Activated naive CD4-positive, alpha-beta T cell treated with anti-CD3 and anti-CD28 coated beads, Interleukin-2, amount 50 U/mL, for 16 hours (primary cell): Measurements from ENCODE around the gene FIBCD1.
"Not testable (repeated sequence)": the region's sequence is repeated elsewhere in the genome, so short reads cannot be mapped to it uniquely, and the experiment has no call there.

Experiments used
- DNase-seq: peaks from one replicate; pipeline ENCODE4 v3.0.0-alpha.2; 2020

The FIBCD1 gene

GRCh38 chr9:130920762-130921299 lies 18.2 kb downstream of the FIBCD1 start:
- DNase-seq, result no peak

- no peak for DNase-seq
These were observed 18.8 kb downstream of the FIBCD1 start for GRCh38 chr9:130920233-130920632.

- DNase-seq, result no peak
These were observed 19.4 kb downstream of the FIBCD1 start for GRCh38 chr9:130919559-130920145.

DNA sequence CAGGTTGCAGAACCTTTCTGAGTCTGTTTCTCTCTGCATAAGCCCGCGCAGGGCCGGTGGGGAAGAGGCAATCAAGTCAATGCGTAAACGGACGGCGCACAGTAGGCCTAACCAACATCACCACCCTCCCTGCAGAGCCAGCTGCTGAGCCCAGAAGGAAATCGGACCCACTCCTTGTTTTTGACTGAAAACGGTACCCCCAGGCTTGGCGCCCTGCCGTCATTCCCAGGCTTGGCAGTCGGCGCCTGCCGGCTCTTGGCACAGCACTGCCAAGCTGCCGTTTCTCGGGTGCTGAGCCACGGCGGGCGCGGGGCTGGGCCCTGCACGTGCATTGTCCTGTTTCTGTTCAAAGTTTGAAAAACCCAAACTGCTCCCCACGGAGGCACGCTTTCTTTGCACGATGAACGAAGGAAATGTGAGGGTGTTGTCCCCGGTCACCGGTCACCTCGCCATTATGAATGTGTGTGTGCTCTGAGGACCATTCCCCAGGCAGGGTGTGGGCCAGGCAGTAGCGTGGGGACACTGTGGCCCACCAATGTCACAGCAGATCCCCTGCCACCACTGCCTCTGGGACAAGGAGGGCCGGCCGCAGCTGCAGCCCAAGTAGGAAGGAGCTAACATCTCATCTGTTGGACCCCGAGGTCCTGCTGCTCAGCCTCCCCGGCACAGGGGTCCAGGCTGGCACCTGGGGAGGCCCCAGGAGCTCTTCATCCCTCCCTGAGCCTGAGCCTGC lies 20.1 kb downstream of the FIBCD1 start:
- no peak for DNase-seq

GRCh38 chr9:130918101-130918825 lies 20.8 kb downstream of the FIBCD1 start:
- DNase-seq, result no peak

DNA sequence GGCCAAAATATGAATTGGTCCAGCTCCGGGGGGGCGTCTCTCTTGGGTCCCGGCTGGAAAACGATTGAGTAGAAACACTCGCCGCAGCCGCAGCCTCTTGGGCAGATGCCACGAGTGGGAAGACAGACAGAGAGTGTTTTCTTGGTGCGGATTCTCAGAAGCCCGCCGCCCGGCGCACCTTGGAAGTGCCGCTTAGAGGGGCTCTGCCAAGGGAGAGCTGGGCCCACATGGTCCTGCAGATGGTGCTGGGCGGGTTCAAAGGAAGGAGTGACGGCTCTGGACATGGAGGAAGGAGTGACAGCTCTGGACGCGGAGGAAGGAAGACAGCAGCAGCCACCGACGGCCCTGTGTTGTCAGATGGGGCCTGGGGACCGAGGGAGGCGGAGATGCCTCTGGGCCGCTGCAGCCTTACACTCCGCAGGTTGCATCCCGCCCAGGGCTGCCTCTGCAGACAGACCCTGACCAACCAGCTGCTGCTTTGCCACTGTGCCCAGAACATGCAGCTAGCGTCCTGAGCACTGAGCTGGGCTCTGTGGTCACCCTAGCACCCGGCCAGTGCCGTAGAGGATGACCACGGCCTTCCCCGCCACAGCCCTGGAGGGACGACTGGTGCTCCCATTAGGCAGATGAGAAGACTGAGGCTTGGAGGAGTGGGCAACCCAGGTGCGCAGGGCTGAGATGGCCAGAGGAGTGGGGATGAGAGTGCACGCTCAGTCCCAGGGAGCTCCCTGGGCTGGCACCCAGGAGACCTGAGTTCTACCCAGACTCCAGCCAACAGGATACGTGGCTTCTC lies 21.7 kb downstream of the FIBCD1 start:
- DNase-seq, result no peak

- DNase-seq, result no peak
These were observed 24.0 kb downstream of the FIBCD1 start for GRCh38 chr9:130915096-130915447.

GRCh38 chr9:130914417-130915095 lies 24.5 kb downstream of the FIBCD1 start:
- DNase-seq, result no peak

DNA sequence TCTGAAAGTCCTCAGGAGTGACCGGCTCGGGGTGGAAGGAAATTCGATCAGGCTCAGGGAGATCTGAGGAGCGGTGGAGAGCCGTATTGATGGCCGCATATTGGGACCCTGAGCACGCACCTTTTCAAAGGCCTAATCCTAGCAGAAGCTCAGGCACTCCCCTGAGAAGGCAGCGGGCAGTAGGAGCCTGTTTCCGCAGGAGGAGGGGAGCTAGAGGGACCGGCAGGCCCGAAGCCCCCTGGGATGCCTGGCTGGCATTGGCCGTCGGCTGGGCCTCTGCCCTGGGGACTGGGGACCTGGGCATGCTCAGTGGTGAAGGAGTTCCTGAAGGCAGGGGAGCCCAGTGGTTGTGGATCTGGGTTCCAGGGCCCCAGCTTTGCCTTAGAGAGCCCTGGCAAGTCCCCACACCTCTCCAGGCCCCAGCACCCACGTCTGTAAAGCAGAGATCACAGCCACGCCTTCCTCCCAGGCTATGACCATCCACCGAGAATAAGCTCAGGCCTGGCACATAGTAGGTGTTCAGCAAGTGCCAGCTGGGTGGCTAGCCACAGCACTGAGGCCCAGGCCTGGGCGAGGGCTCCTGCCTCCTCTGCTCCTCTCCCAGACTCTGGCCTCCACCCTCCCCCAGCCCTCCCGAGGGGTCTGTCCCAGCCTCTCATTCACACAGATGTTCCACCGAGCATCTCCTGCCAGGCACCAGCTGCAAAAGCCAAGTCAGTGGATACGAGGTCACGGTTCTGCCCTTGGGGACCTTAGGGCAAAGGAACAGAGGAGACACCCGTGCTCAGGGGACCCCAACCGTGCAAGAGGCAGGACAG lies 25.2 kb downstream of the FIBCD1 start:
- DNase-seq, result no peak

DNA sequence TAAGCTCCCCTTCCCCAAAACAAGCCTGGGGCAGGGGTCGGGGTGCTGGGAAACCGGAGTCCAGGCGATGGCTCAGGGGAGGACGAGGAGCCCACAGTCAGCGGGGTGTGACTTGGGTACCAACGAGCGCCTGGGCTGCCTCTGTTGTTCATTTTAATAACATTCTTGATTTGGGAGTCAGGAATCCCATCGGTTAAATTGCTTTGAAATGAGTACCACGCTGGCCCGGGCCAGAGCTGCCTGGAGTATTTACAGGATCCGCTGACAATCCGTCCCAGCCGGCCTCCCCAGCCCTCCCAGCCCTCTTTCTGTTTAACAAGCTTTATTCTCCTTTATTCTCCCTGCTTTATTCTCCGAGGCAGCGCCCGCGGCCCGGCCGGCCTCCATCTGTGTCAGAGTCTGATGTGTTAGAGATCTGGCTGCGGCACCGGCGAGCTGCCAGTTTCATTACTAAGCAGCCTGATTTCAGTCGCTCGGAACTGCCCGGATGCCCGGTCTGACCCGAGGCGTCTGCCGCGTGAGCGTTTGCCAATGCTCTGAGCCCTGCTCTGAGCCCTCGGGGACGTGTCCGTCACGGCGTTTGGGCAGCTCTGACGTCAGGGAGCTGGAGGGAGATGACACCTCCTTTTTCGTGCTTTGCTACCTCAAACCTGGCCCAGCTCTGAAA lies 26.0 kb downstream of the FIBCD1 start:
- no peak for DNase-seq

DNA sequence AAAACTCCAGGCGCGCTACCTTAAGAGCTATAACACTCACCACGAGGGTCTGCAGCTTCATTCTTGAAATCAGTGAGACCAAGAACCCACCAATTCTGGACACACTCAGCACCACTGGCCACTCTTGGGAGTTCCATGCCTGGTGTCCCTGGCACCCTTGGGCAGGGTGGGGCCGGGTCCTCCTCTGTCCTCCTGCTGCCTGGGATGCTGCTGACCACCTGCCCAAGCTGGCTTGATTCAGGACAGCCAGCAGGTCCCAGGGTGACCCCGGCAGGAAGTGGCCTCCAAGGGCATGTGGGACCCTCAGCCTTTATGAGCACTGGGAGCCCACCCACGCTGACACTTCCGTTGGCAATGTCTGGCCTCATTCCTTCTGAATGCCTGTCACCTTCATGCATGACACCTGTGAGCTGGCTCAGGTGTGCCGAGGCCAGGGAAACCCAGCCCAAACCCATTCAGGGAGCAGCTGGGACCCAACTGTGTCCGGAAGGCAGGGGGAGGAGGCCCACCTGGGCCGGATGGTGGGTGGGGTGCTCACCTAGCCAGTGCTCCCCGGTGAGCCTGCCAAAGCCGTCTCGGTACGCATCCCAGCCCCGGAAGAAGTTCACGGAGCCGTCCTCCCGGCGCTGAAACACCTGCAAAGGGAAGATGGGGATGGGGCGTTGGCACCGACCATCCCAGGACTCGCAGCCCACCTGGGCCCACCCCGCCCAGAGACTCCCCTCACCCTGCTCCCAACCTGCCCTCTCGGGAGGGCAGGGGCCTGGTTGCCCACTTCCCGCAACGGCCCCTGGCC lies 27.6 kb downstream of the FIBCD1 start:
- no peak for DNase-seq

DNA sequence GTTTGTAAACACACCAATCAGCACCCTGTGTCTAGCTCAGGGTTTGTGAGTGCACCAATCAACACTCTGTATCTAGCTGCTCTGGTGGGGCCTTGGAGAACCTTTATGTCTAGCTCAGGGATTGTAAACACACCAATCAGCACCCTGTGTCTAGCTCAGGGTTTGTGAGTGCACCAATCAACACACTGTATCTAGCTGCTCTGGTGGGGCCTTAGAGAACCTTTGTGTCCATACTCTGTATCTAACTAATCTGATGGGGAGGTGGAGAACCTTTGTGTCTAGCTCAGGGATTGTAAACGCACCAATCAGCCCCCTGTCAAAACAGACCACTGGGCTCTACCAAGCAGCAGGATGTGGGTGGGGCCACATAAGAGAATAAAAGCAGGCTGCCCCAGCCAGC lies 28.4 kb downstream of the FIBCD1 start:
- not testable (repeated sequence) for DNase-seq

- DNase-seq, result not testable (repeated sequence)
These were observed 29.0 kb downstream of the FIBCD1 start for GRCh38 chr9:130910041-130910440.

- no peak for DNase-seq
These were observed 30.1 kb downstream of the FIBCD1 start for GRCh38 chr9:130908878-130909355.

GRCh38 chr9:130908146-130908877 lies 30.7 kb downstream of the FIBCD1 start:
- no peak for DNase-seq

- DNase-seq, result no peak
These were observed 32.2 kb downstream of the FIBCD1 start for GRCh38 chr9:130906735-130907416.

DNA sequence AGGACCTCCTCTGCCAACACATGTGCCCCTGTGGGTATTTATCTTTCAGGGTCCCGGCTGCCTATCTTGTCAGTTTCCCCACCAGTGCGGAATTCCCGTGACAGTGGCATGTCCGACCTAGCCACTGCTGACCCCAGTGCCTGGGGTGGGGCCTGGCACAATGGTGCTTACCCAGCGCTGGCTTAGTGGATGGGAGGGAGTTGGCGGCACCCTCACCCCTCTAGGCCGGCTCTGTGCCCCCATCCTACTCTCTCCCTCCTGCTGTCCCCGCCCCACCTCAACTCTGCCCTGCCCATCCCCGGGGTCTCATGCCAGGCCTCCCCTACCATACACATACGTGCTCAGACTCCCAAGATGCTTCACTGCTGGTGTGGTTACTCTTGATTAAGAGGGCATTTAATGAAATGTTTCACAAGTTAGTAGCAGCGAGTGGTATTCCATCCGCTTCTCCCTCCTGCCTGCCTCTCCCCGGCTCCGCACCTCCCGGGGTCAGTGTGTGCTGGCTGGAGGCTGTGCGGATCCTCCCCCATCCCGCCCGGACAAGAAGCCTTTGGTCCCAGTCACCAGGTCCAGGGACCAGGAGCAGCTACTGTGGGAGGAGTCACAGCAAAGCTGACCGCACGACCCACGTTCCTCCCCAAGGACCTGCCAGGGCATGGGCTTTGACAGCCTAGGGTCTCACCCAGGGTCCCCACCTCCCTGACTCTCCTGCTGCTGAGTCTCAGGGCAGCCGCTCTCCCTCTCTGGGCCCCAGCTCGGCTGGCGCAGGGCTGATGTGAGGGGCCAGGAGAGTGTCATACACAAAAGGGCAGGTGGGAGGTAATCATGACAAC lies 32.9 kb downstream of the FIBCD1 start:
- no peak for DNase-seq
